ENCODE results near the gene SLC25A26.
"Not testable (repeated sequence)": the region's sequence is repeated elsewhere in the genome, so short reads cannot be mapped to it uniquely, and the experiment has no call there.

Gene SLC25A26

DNA sequence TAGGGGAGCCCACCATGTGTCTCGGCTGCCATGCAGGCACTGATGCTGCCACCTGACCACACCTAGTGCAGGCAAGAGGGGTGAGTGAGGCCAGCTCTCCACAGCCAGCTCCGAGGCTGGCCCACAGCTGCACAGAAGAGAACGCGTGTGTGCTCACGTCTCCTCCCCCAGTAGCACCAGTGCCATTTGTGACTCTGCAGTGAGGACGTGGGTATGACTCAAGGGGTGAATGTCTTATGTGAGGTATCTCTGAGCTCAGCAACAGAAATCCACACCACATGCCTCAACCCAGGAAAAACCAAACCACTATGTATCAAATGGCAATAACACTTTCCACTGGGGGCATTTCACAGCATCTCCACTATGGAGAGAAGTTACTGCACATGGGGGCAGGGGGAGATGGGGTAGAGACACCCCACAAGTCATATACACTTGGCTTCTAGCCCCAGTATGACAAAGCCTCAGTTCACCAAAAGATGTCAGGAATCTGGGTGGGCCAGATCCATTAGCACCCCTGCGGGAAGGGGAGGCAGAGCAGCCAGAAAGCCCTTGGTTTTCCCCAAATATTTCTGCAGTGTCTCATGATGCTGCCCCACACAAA lies 192.4 kb downstream of the SLC25A26 start:
- DNase-seq: peak; percentile 95

- no peak for DNase-seq
Observed at GRCh38 chr3:66414846-66415245, 194.0 kb downstream of the SLC25A26 start.

DNA sequence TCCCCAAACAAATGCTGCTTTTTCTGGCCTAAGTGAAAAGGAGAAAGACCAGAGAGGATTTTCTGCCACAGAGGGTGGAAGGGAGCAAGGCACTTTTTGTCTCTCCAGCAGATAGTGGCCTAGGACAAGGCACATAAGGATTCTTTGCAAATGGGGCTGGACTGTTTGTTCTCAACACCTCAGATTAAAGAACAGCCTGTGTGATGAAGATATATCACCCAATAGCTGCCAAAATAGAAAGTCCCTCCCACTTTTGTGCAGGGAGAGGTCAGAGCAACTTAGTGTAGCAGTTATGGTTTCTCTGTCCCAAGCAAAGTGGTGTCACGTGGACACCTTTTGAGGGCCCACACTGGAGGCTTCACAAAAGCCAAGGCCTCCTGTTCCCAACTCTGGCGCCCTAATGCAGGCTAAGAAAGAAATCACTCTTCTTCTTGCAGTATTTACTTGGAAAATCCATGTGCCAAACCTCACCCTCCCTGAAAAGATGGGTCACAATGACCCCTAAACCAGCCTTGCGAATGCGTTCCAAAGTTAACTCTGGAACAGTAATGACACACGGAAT lies 195.1 kb downstream of the SLC25A26 start:
- DNase-seq: no peak

DNA sequence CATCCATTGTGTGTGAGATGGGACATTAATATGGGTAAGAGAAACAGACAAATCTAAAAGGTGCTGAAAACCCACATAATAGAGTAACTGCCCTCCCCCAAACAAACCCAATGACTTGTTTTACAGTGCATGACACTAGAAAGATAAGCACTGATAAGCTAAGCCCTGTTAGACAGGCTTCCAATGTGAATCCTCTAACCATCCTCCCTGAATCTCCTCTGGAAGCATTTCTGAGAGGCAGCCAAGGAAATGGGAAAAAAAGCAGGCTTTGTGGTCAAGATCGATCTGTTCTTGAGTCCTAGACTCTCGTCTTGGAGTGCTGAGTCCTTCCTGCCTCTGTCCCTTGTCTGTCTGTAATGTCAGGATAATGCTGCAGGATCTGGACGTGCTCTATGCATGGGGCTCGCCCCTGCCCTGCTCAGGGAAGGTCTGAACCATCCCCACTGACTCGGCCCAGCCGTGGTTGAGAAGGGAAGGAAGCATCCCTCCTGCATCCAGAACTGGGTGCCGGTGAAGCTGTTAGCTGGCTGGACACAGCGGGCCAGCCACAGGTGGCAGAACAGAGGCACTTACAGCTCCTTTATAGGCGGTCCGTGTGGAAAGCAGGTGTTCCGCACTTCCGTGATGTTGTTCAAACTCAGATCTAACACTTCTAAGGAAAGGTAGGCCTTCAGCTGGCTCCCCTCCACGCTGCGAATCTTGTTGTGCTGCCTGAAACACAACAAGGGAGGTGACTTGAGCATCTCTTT lies 195.9 kb downstream of the SLC25A26 start:
- DNase-seq: no peak

- DNase-seq: no peak
Observed at GRCh38 chr3:66418475-66418931, 197.7 kb downstream of the SLC25A26 start.

GRCh38 chr3:66419036-66419435 lies 198.2 kb downstream of the SLC25A26 start:
- no peak for DNase-seq

GRCh38 chr3:66421144-66421543 lies 200.3 kb downstream of the SLC25A26 start:
- DNase-seq: not testable (repeated sequence)

- DNase-seq: not testable (repeated sequence)
Observed at GRCh38 chr3:66421893-66422292, 201.1 kb downstream of the SLC25A26 start.

- DNase-seq: peak; percentile 75
Observed at GRCh38 chr3:66423791-66424190, 203.0 kb downstream of the SLC25A26 start.

DNA sequence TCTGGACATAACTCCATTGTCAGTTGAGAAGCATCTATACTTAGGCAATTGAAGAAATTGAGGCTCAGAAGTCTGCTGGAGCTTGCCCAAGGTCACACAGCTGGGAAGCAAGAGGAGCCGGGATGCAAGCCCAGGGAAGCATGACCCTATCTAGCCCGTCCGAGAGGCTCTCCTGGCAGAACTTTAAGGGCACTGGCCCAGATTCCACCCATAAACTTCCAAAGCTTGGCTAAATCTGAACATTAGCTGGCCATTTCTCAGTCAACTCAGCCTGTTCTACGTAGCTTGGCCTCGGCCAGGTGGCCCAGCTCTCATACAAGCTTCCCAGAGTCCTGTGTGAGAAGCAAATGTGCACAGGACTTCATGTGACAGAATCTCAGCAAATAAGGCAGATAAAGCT lies 204.2 kb downstream of the SLC25A26 start:
- DNase-seq: no peak

DNA sequence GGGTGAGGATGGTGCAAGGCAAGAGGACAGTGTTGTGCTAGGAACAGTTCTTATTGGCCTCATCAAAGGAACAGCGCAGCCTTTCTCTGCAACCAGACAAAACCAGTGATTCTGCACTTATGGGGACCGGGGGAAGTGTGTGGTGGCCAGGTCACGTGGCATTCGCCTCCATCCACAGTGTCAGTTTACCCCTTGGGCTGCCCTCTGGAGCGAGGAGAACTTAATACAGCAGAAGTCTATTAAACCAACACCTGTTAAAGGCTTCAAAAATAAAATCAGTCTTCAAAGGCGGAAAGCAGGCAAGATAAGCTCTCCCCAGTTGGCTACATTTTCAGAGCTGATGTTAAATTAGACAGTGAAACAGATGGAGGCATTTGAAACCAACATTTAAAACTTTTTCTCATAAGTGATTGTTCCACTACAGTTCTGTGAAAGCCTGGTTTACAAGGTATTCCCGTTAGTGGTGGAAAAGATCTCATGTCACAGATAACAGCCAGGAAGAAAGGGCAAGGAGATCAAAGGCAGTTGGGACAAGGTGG lies 204.8 kb downstream of the SLC25A26 start:
- DNase-seq: no peak

DNA sequence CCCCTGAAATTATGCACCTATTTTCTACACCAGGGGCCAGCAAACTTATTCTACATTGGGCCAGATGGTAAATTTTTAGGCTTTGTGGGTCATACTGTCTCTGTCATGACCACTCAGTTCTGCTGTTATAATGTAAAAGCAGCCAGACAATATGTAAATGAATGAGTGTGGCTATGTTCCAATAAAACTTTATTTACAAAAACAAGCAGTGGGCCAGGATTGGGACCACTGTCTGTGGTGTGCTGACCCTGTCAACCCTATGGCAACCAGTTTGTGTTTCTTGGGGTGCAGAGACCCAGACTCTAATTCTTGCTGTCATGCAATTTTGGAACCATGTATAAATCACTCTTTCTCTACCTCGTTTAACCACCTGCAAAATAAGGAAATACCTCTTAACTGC lies 205.3 kb downstream of the SLC25A26 start:
- no peak for DNase-seq

DNA sequence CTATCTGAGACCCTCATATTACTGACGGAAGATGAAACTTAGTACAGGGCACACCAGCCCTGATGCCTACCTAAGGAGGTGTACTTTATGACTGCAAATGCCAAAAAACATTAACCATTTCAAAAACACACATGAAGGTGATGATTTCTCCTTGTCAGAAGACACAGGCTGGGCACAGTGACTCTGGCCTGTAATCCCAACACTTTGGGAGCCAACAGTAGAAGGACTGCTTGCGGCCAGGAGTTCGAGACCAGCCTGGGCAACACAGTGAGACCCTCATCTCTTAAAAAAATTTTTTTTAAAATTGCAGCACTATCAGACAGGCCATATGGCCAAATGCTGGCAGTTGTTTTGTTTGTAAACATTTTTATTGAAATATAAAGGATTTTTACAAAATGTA lies 206.6 kb downstream of the SLC25A26 start:
- no peak for DNase-seq

- no peak for DNase-seq
Observed at GRCh38 chr3:66427951-66428474, 207.2 kb downstream of the SLC25A26 start.
